CD14-positive monocyte (primary cell): ENCODE results near the gene SRPX. TPM values are rescaled to one million over a fixed set of nuclear protein-coding genes. Genes with fewer than 3 reads are reported as not detected.

Experiments used
- DNase-seq, 3 donors: peaks; one replicate each; pipeline ENCODE4 v3.0.0-alpha.2; 2011 to 2022
- H2AFZ ChIP-seq: 2 replicates; pipeline ENCODE4 v1.6.0; 2012; ENCODE audit warnings: mild to moderate bottlenecking, low read depth, low read length, inconsistent platforms; ENCODE audit not compliant: insufficient read depth, poor library complexity, severe bottlenecking
- H3K27ac ChIP-seq, 2 donors: 1 replicate in 1 of 2; 2 replicates in 1 of 2; pipeline ENCODE4 v1.5.1; 2012 to 2013; ENCODE audit warnings: low read length in 2 of 2, control low read depth in 1 of 2, inconsistent platforms in 1 of 2, low read depth in 1 of 2, mild to moderate bottlenecking in 1 of 2
- H3K27me3 ChIP-seq, 2 donors: one replicate each; pipeline versions ENCODE4 v1.6.0 to v1.6.1; 2011 to 2013; ENCODE audit warnings: low read length in 2 of 2; ENCODE audit not compliant: control insufficient read depth in 2 of 2, insufficient read depth in 2 of 2
- H3K36me3 ChIP-seq, 2 donors: replicated peaks in 1 of 2; 1 replicate in 1 of 2; 2 replicates in 1 of 2; pipeline versions ENCODE4 v1.5.1 to v1.6.1; 2012 to 2013; ENCODE audit warnings: low read length in 2 of 2, control low read depth in 1 of 2, inconsistent platforms in 1 of 2, mild to moderate bottlenecking in 1 of 2; ENCODE audit not compliant: insufficient read depth in 2 of 2, control insufficient read depth in 1 of 2
- H3K4me1 ChIP-seq, 2 donors: 1 replicate in 1 of 2; 2 replicates in 1 of 2; pipeline versions ENCODE4 v1.5.1 to v1.6.1; 2012 to 2013; ENCODE audit warnings: low read length in 2 of 2, control low read depth in 1 of 2, inconsistent platforms in 1 of 2, mild to moderate bottlenecking in 1 of 2, moderate library complexity in 1 of 2; ENCODE audit not compliant: insufficient read depth in 2 of 2, control insufficient read depth in 1 of 2
- H3K4me2 ChIP-seq: replicated peaks from 2 replicates; pipeline ENCODE3; 2012; ENCODE audit warnings: low read length, moderate library complexity, mild to moderate bottlenecking; ENCODE audit not compliant: poor library complexity, severe bottlenecking; ENCODE audit errors: extremely low read depth
- H3K4me3 ChIP-seq, 3 experiments: fragments of 200-600 bp in 1 of 3; sonication (generic) in 1 of 3; replicated peaks in 1 of 3; 1 replicate in 2 of 3; 2 replicates in 1 of 3; pipeline ENCODE4 v1.5.1; 2011 to 2013; ENCODE audit warnings: low read length in 3 of 3, mild to moderate bottlenecking in 3 of 3, control low read depth in 2 of 3, low read depth in 2 of 3, inconsistent platforms in 1 of 3, moderate library complexity in 1 of 3
- H3K79me2 ChIP-seq: 2 replicates; pipeline ENCODE4 v1.6.0; 2012; ENCODE audit warnings: mild to moderate bottlenecking, control low read depth, inconsistent platforms, low read length, moderate library complexity; ENCODE audit not compliant: insufficient read depth
- H3K9ac ChIP-seq: 2 replicates; pipeline ENCODE4 v1.6.0; 2017; ENCODE audit warnings: low read length, mild to moderate bottlenecking; ENCODE audit not compliant: insufficient read depth, poor library complexity, severe bottlenecking
- H3K9me3 ChIP-seq, 2 donors: replicated peaks in 1 of 2; 1 replicate in 1 of 2; 2 replicates in 1 of 2; pipeline versions ENCODE4 v1.5.1 to v1.6.1; 2012 to 2013; ENCODE audit warnings: low read length in 2 of 2, control low read depth in 1 of 2; ENCODE audit not compliant: control insufficient read depth in 1 of 2, insufficient read depth in 1 of 2
- H4K20me1 ChIP-seq: 2 replicates; pipeline ENCODE4 v1.6.0; 2012; ENCODE audit warnings: mild to moderate bottlenecking, low read length, control low read depth, moderate library complexity; ENCODE audit not compliant: insufficient read depth
- H3K27ac Mint-ChIP-seq, 7 donors: one replicate each; pipeline ENCODE4 v1.8.0; 2020; ENCODE audit warnings: mild to moderate bottlenecking in 7 of 7, mixed read lengths in 7 of 7, moderate library complexity in 6 of 7, inconsistent platforms in 2 of 7
- H3K27me3 Mint-ChIP-seq, 3 donors: one replicate each; pipeline ENCODE4 v1.8.0; 2021 to 2022; ENCODE audit warnings: low read depth in 3 of 3, mild to moderate bottlenecking in 3 of 3, mixed read lengths in 3 of 3, moderate library complexity in 3 of 3, inconsistent platforms in 1 of 3
- H3K36me3 Mint-ChIP-seq, 2 donors: one replicate each; pipeline ENCODE4 v1.8.0; 2020; ENCODE audit warnings: mixed read lengths in 2 of 2, inconsistent platforms in 1 of 2, mild to moderate bottlenecking in 1 of 2
- H3K4me1 Mint-ChIP-seq: one replicate; pipeline ENCODE4 v1.8.0; 2020; ENCODE audit warnings: mild to moderate bottlenecking, mixed read lengths
- H3K4me3 Mint-ChIP-seq, 2 donors: one replicate each; pipeline ENCODE4 v1.8.0; 2020; ENCODE audit warnings: mild to moderate bottlenecking in 2 of 2, mixed read lengths in 2 of 2, moderate library complexity in 1 of 2
- H3K9me3 Mint-ChIP-seq, 7 donors: one replicate each; pipeline ENCODE4 v1.8.0; 2020 to 2022; ENCODE audit warnings: mixed read lengths in 7 of 7, mild to moderate bottlenecking in 6 of 7, moderate library complexity in 6 of 7, inconsistent platforms in 2 of 7
- WGBS: methylation state at CpG from one replicate; pipeline ENCODE4 v1.1.5; 2013; ENCODE audit warnings: missing lambda C conversion rate; ENCODE audit not compliant: insufficient coverage; 5-methylcytosine and 5-hydroxymethylcytosine counted together
- intact Hi-C, 2 donors: fragments of 100-400 bp; cut with micrococcal nuclease; formaldehyde crosslinking; loops; one replicate each; pipeline versions ENCODE4 v1.15.0 to v1.15.1; 2023
- polyA plus RNA-seq, 3 donors: library from polyadenylated mRNA; depleted of rRNA in 1 of 3; unstranded in 2 of 3; stranded (reverse) in 1 of 3; fragments of 300-500 nt in 2 of 3; fragments of >200 nt in 1 of 3; fragmentation: Illumina TruSeq in 2 of 3; gene quantifications; 1 replicate in 2 of 3; 2 replicates in 1 of 3; pipeline ENCODE4 v1.2.3, GENCODE V29; 2012 to 2021
- TF ChIP-seq, protein P1 (sequence below): fragments of 200-600 bp; IDR thresholded peaks from one replicate; pipeline ENCODE4 v1.8.0; 2022; ENCODE audit warnings: antibody characterized with exemption, mild to moderate bottlenecking

Gene SRPX
- polyA plus RNA-seq, 3 donors: not detected

DNA sequence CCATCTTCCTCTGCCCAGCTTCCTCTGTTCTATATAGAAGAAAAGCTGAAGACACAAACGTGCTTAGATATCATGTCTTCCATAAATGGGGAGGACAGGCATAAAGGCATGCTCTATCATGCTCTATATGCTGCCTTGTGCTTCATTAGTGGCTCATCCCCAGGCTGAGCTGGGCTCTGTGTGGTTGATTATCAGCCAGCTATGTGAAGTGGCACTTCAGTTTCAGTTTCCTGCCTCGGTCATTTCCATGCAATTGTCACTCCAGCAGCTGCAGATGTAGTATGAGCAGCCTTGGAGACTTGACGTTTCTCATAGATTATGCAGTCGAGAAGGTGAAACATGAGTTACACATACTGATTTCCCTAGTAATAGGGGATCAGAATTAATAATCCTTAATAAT, 108.1 kb downstream of the SRPX start:
- Mint-ChIP-seq H3K36me3 (no peaks in the 10 kb centered on the region), H3K4me1 (peaks cover 5% of the 10 kb centered on the region), H3K4me3 (no peak overlapping the region), H3K27me3 (no peaks in the 10 kb centered on the region), H3K27ac (no peak overlapping the region), H3K9me3 (peaks cover 0 to 5% (median 0%) of the 10 kb centered on the region in 7 donors)
- TF ChIP-seq, protein P1, sequence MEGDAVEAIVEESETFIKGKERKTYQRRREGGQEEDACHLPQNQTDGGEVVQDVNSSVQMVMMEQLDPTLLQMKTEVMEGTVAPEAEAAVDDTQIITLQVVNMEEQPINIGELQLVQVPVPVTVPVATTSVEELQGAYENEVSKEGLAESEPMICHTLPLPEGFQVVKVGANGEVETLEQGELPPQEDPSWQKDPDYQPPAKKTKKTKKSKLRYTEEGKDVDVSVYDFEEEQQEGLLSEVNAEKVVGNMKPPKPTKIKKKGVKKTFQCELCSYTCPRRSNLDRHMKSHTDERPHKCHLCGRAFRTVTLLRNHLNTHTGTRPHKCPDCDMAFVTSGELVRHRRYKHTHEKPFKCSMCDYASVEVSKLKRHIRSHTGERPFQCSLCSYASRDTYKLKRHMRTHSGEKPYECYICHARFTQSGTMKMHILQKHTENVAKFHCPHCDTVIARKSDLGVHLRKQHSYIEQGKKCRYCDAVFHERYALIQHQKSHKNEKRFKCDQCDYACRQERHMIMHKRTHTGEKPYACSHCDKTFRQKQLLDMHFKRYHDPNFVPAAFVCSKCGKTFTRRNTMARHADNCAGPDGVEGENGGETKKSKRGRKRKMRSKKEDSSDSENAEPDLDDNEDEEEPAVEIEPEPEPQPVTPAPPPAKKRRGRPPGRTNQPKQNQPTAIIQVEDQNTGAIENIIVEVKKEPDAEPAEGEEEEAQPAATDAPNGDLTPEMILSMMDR: no peak
- no peak overlapping the region for H3K27ac ChIP-seq
- no peak overlapping the region for H3K4me3 ChIP-seq
- no peaks in the 10 kb centered on the region for H4K20me1 ChIP-seq
- H3K4me1 ChIP-seq: no peaks in the 10 kb centered on the region
- no peak overlapping the region for H3K9ac ChIP-seq
- no peaks in the 10 kb centered on the region for H3K9me3 ChIP-seq
- H3K79me2 ChIP-seq: no peaks in the 10 kb centered on the region
- no peak for DNase-seq
- WGBS: no CpG with 5 or more reads among the region's 4 CpGs
- no peaks in the 10 kb centered on the region for H3K27me3 ChIP-seq
- H3K4me2 ChIP-seq: no peak overlapping the region
- H2AFZ ChIP-seq: no peak overlapping the region
- intact Hi-C loops: no loop called here
- no peaks in the 10 kb centered on the region for H3K36me3 ChIP-seq

DNA sequence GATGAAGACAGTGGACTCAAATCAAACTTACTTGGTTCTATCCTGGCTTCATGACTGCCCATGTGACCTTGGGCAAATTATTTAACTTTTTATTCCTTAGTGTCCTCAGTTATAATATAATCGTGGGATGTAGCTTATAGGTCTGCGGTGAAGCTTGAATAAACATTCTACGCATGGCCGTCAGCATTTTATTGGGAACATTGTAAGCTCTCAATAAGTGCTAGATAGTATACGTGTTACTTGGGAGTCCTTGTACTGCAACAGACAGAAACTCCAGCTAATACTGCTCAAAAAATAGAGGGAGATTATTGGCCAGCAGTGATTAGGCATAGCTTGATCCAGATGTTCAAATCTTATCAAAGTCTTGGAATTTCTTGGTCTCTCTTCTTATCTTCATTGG, 109.5 kb downstream of the SRPX start:
- no peaks in the 10 kb centered on the region for H3K9me3 ChIP-seq
- no peaks in the 10 kb centered on the region for H3K4me1 ChIP-seq
- Mint-ChIP-seq H3K4me3 (no peak overlapping the region), H3K27me3 (no peaks in the 10 kb centered on the region), H3K4me1 (peaks cover 5% of the 10 kb centered on the region), H3K9me3 (peaks cover 0 to 5% (median 0%) of the 10 kb centered on the region in 7 donors), H3K27ac (no peak overlapping the region), H3K36me3 (no peaks in the 10 kb centered on the region)
- H3K4me2 ChIP-seq: no peak overlapping the region
- H3K27me3 ChIP-seq: no peaks in the 10 kb centered on the region
- no peak overlapping the region for H3K9ac ChIP-seq
- DNase-seq: no peak
- H3K4me3 ChIP-seq: no peak overlapping the region
- H2AFZ ChIP-seq: no peak overlapping the region
- no peaks in the 10 kb centered on the region for H3K36me3 ChIP-seq
- no CpG with 5 or more reads among the region's 5 CpGs for WGBS
- TF ChIP-seq, protein P1: no peak
- intact Hi-C loops: no loop called here
- H3K27ac ChIP-seq: no peak overlapping the region
- no peaks in the 10 kb centered on the region for H4K20me1 ChIP-seq
- H3K79me2 ChIP-seq: no peaks in the 10 kb centered on the region
